GM12878 (cell line): ENCODE data around the gene ANKAR. TPM values are rescaled to one million over a fixed set of nuclear protein-coding genes. Genes with fewer than 3 reads are reported as not detected.

ENCODE experiments used
- BCL11A ChIP-seq: IDR thresholded peaks from 2 replicates; pipeline ENCODE4 v1.6.1; 2011; ENCODE audit warnings: low read depth, low read length
- BHLHE40 ChIP-seq, 2 experiments: fragments of 450-650 bp in 1 of 2; IDR thresholded peaks; 2 replicates each; pipeline ENCODE4 v1.6.1; 2011 to 2017; ENCODE audit warnings: low read depth in 2 of 2, borderline replicate concordance in 1 of 2, improper control_type of control experiment in 1 of 2, low read length in 1 of 2, mild to moderate bottlenecking in 1 of 2
- CBX3 ChIP-seq: fragments of 200-600 bp; sonication (generic); IDR thresholded peaks from 2 replicates; pipeline ENCODE4 v1.6.1; 2016; ENCODE audit warnings: low read depth, borderline replicate concordance
- CTCF ChIP-seq, 3 experiments: IDR thresholded peaks in 2 of 3; conservative IDR thresholded peaks in 1 of 3; 2 replicates each; pipeline ENCODE4 v1.5.1; 2011; ENCODE audit warnings: low read depth in 3 of 3, low read length in 3 of 3, mild to moderate bottlenecking in 3 of 3, control low read depth in 2 of 3, moderate library complexity in 2 of 3, inconsistent platforms in 1 of 3, mixed read lengths in 1 of 3; ENCODE audit not compliant: control insufficient read depth in 2 of 3, insufficient read depth in 1 of 3; ENCODE audit errors: extremely low read depth in 1 of 3
- DPF2 ChIP-seq: fragments of 450-650 bp; IDR thresholded peaks from 2 replicates; pipeline ENCODE4 v1.6.1; 2017; ENCODE audit warnings: mild to moderate bottlenecking
- EED ChIP-seq: sonication (generic); IDR thresholded peaks from 2 replicates; pipeline ENCODE4 v1.6.1; 2016; ENCODE audit warnings: antibody characterized with exemption, low read depth
- EZH2 ChIP-seq: IDR thresholded peaks from 2 replicates; pipeline ENCODE4 v1.6.1; 2012; ENCODE audit warnings: low read depth, mild to moderate bottlenecking, control low read depth, inconsistent platforms, low read length, borderline replicate concordance; ENCODE audit not compliant: control insufficient read depth
- HDAC6 ChIP-seq: fragments of 200-600 bp; sonication (generic); IDR thresholded peaks from one replicate; pipeline ENCODE4 v1.8.0; 2017; ENCODE audit warnings: antibody characterized with exemption; ENCODE audit not compliant: unreplicated experiment
- JUND ChIP-seq: IDR thresholded peaks from 2 replicates; pipeline ENCODE4 v1.6.1; 2012; ENCODE audit warnings: low read depth, mild to moderate bottlenecking, low read length, improper control_type of control experiment, moderate library complexity
- KLF5 ChIP-seq: fragments of 450-650 bp; IDR thresholded peaks from 2 replicates; pipeline ENCODE4 v1.6.1; 2014; ENCODE audit warnings: mild to moderate bottlenecking; ENCODE audit not compliant: partially characterized antibody
- MTA3 ChIP-seq: IDR thresholded peaks from 2 replicates; pipeline ENCODE4 v1.6.1; 2012; ENCODE audit warnings: low read length, inconsistent platforms, borderline replicate concordance
- PBX3 ChIP-seq: IDR thresholded peaks from 2 replicates; pipeline ENCODE4 v1.6.1; 2011; ENCODE audit warnings: mild to moderate bottlenecking, low read depth, low read length, moderate library complexity; ENCODE audit not compliant: insufficient replicate concordance
- PKNOX1 ChIP-seq: fragments of 450-650 bp; IDR thresholded peaks from 2 replicates; pipeline ENCODE4 v1.6.1; 2016; ENCODE audit warnings: mild to moderate bottlenecking
- RBBP5 ChIP-seq: fragments of 200-600 bp; sonication (generic); conservative IDR thresholded peaks from 2 replicates; pipeline ENCODE4 v1.6.1; 2016
- TAF1 ChIP-seq: IDR thresholded peaks from 2 replicates; pipeline ENCODE4 v1.6.1; 2011; ENCODE audit warnings: mild to moderate bottlenecking, low read depth, low read length, borderline replicate concordance
- YY1 ChIP-seq: IDR thresholded peaks from 2 replicates; pipeline ENCODE4 v1.6.1; 2011; ENCODE audit warnings: low read depth, mild to moderate bottlenecking, low read length
- ZBED1 ChIP-seq: IDR thresholded peaks from 2 replicates; pipeline ENCODE4 v1.6.1; 2016; ENCODE audit warnings: borderline replicate concordance
- ZNF24 ChIP-seq: fragments of 450-650 bp; IDR thresholded peaks from 2 replicates; pipeline ENCODE4 v1.6.1; 2017; ENCODE audit warnings: antibody characterized with exemption, mild to moderate bottlenecking
- ZNF274 ChIP-seq: IDR thresholded peaks from one replicate; pipeline ENCODE4 v1.8.0; 2011; ENCODE audit not compliant: insufficient read length, insufficient read depth
- polyA plus RNA-seq, 11 experiments: library from polyadenylated mRNA; depleted of rRNA in 4 of 11; unstranded in 6 of 11; stranded (reverse) in 5 of 11; fragments of >200 nt; fragmentation: Nextera tagmentation in 4 of 11; fragmentation: Illumina TruSeq in 1 of 11; extraction: Ambion mirVana in 4 of 11; extraction: Trizol in 1 of 11; gene quantifications; 1 replicate in 1 of 11; 2 replicates in 10 of 11; pipeline versions ENCODE4 v1.2.1 to v1.2.3, GENCODE V29; 2011 to 2016; ENCODE audit warnings: inconsistent platforms in 2 of 11, missing spikeins in 2 of 11, low read depth in 1 of 11
- total RNA-seq, 4 experiments: library from RNA; depleted of rRNA in 3 of 4; stranded (reverse); fragments of >200 nt in 3 of 4; fragmentation: Illumina TruSeq in 1 of 4; extraction: Trizol in 1 of 4; gene quantifications; 2 replicates each; pipeline versions ENCODE4 v1.2.1 to v1.2.3, GENCODE V29; 2013 to 2021
- TF ChIP-seq, protein P1 (sequence below): fragments of 150-350 bp; IDR thresholded peaks from 2 replicates; pipeline ENCODE4 v1.6.1; 2014; ENCODE audit warnings: mild to moderate bottlenecking, low read depth, low read length
- TF ChIP-seq, protein P2 (sequence below): fragments of 450-650 bp; conservative IDR thresholded peaks from 2 replicates; pipeline ENCODE4 v1.6.1; 2017; ENCODE audit warnings: mild to moderate bottlenecking, moderate library complexity

Gene ANKAR
- total and polyA plus RNA-seq, 10 of the 15 experiments (the other 5 are each of a cell fraction or from before 2014, with no cell fraction given), result 1.3 to 4.2 (median 2.7) TPM

GRCh38 chr2:189661148-189661956 is 13.1 kb upstream of the ANKAR start, which contains the start of gene ASNSD1 (continued):
- TF ChIP-seq CTCF (IDR thresholded peaks at IDR 0.05 in 2 of 3, conservative IDR thresholded peaks at IDR 0.05 in 1 of 3; ENCODE audit: control insufficient read depth in 2 of 3, extremely low read depth in 1 of 3, insufficient read depth in 1 of 3, low read depth in 3 of 3, low read length in 3 of 3) (peak; percentile 76 to 99 (median 97)), MTA3 (no peak), JUND (no peak), DPF2 (no peak; the same call in 1 of the 2 replicates), HDAC6 (no peak), TAF1 (peak; percentile 87), BHLHE40 (IDR thresholded peaks at IDR 0.05; ENCODE audit: borderline replicate concordance in 1 of 2, low read depth in 2 of 2, low read length in 1 of 2) (peak; percentile 33 to 42; a peak in 2 of 4 replicates), EZH2 (no peak), CBX3 (no peak), EED (no peak), YY1 (no peak; the same call in 1 of the 2 replicates), PKNOX1 (no peak), ZNF24 (no peak), ZBED1 (no peak), RBBP5 (no peak), BCL11A (no peak), ZNF274 (no peak), PBX3 (no peak), KLF5 (no peak)
- TF ChIP-seq, protein P1, sequence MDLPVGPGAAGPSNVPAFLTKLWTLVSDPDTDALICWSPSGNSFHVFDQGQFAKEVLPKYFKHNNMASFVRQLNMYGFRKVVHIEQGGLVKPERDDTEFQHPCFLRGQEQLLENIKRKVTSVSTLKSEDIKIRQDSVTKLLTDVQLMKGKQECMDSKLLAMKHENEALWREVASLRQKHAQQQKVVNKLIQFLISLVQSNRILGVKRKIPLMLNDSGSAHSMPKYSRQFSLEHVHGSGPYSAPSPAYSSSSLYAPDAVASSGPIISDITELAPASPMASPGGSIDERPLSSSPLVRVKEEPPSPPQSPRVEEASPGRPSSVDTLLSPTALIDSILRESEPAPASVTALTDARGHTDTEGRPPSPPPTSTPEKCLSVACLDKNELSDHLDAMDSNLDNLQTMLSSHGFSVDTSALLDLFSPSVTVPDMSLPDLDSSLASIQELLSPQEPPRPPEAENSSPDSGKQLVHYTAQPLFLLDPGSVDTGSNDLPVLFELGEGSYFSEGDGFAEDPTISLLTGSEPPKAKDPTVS, result no peak
- TF ChIP-seq, protein P2, sequence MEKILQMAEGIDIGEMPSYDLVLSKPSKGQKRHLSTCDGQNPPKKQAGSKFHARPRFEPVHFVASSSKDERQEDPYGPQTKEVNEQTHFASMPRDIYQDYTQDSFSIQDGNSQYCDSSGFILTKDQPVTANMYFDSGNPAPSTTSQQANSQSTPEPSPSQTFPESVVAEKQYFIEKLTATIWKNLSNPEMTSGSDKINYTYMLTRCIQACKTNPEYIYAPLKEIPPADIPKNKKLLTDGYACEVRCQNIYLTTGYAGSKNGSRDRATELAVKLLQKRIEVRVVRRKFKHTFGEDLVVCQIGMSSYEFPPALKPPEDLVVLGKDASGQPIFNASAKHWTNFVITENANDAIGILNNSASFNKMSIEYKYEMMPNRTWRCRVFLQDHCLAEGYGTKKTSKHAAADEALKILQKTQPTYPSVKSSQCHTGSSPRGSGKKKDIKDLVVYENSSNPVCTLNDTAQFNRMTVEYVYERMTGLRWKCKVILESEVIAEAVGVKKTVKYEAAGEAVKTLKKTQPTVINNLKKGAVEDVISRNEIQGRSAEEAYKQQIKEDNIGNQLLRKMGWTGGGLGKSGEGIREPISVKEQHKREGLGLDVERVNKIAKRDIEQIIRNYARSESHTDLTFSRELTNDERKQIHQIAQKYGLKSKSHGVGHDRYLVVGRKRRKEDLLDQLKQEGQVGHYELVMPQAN, result peak; percentile 77
